GM23248 (cell line): ENCODE results near the gene NHSL1. TPM values are rescaled to one million over a fixed set of nuclear protein-coding genes. Genes with fewer than 3 reads are reported as not detected.
A peak's percentile ranks its signal among the peaks of the same experiment; 100 is the strongest.

Experiments
- DNase-seq: peaks from one replicate; pipeline ENCODE4 v3.0.0-alpha.2; 2015
- H2AFZ ChIP-seq: fragments of 200-600 bp; sonication (generic); 2 replicates; pipeline ENCODE4 v1.6.1; 2016; ENCODE audit warnings: antibody characterized with exemption
- H3F3A ChIP-seq: fragments of 200-600 bp; sonication (generic); 2 replicates; pipeline ENCODE4 v1.6.1; 2016; ENCODE audit warnings: mild to moderate bottlenecking, antibody characterized with exemption, mixed run types; ENCODE audit not compliant: insufficient read depth
- H3K27ac ChIP-seq: fragments of 200-600 bp; sonication (generic); 2 replicates; pipeline ENCODE4 v1.5.1; 2016; ENCODE audit warnings: mild to moderate bottlenecking
- H3K27me3 ChIP-seq: fragments of 200-600 bp; sonication (generic); replicated peaks from 2 replicates; pipeline ENCODE4 v1.6.1; 2016; ENCODE audit warnings: mild to moderate bottlenecking; ENCODE audit not compliant: insufficient read depth
- H3K36me3 ChIP-seq: fragments of 200-600 bp; sonication (generic); 2 replicates; pipeline ENCODE4 v1.6.1; 2016; ENCODE audit warnings: low read depth, mild to moderate bottlenecking
- H3K4me1 ChIP-seq: fragments of 200-600 bp; sonication (generic); 2 replicates; pipeline ENCODE4 v1.6.1; 2016; ENCODE audit warnings: mild to moderate bottlenecking; ENCODE audit not compliant: insufficient read depth
- H3K4me2 ChIP-seq: fragments of 200-600 bp; sonication (generic); one replicate; pipeline ENCODE4 v1.6.1; 2016; ENCODE audit warnings: mild to moderate bottlenecking; ENCODE audit not compliant: unreplicated experiment
- H3K4me3 ChIP-seq: fragments of 200-600 bp; sonication (generic); 2 replicates; pipeline ENCODE4 v1.5.1; 2016; ENCODE audit warnings: mild to moderate bottlenecking
- H3K79me2 ChIP-seq: fragments of 200-600 bp; sonication (generic); 2 replicates; pipeline ENCODE4 v1.6.1; 2016; ENCODE audit warnings: mild to moderate bottlenecking; ENCODE audit not compliant: insufficient read depth
- H3K9ac ChIP-seq: fragments of 200-600 bp; sonication (generic); 2 replicates; pipeline ENCODE4 v1.6.1; 2016; ENCODE audit warnings: mild to moderate bottlenecking
- H3K9me2 ChIP-seq: fragments of 200-600 bp; sonication (generic); 2 replicates; pipeline ENCODE4 v1.6.1; 2016; ENCODE audit warnings: mixed run types, mild to moderate bottlenecking, moderate library complexity; ENCODE audit not compliant: insufficient read depth
- H3K9me3 ChIP-seq: fragments of 200-600 bp; sonication (generic); one replicate; pipeline ENCODE4 v1.6.1; 2017; ENCODE audit warnings: low read depth
- H4K20me1 ChIP-seq: fragments of 200-600 bp; sonication (generic); 2 replicates; pipeline ENCODE4 v1.6.0; 2016; ENCODE audit not compliant: insufficient read depth
- EZH2 ChIP-seq: fragments of 200-600 bp; sonication (generic); IDR thresholded peaks from 2 replicates; pipeline ENCODE4 v1.6.1; 2018; ENCODE audit warnings: antibody characterized with exemption, mild to moderate bottlenecking; ENCODE audit not compliant: insufficient read depth, poor library complexity, severe bottlenecking
- EZH2phosphoT487 ChIP-seq: fragments of 200-600 bp; sonication (generic); IDR thresholded peaks from 2 replicates; pipeline ENCODE4 v1.6.1; 2018; ENCODE audit warnings: antibody characterized with exemption, moderate library complexity, mild to moderate bottlenecking, low read depth; ENCODE audit not compliant: insufficient read depth
- WGBS, 2 experiments: methylation state at CpG; one replicate each; pipeline ENCODE4 v1.1.6; 2015 to 2017; ENCODE audit warnings: low lambda C conversion rate in 2 of 2, low coverage in 1 of 2; ENCODE audit errors: missing lambda C conversion rate in 2 of 2; 5-methylcytosine and 5-hydroxymethylcytosine counted together
- in situ Hi-C: fragments of 300-500 bp; cut with MboI; formaldehyde crosslinking; loops from 2 replicates; pipeline ENCODE4 v1.15.0; 2020
- polyA plus RNA-seq: library from polyadenylated mRNA; unstranded; fragments of >200 nt; fragmentation: Nextera tagmentation; extraction: Ambion mirVana; gene quantifications from 2 replicates; pipeline ENCODE4 v1.2.1, GENCODE V29; 2016
- total RNA-seq: library from RNA; depleted of rRNA; stranded (reverse); fragments of >200 nt; shearing (Covaris generic); gene quantifications from 2 replicates; pipeline ENCODE4 v1.2.3, GENCODE V29; 2014

The NHSL1 gene
- total and polyA plus RNA-seq, 2 experiments from 2014 or later = 3.3 to 9.4 TPM

DNA sequence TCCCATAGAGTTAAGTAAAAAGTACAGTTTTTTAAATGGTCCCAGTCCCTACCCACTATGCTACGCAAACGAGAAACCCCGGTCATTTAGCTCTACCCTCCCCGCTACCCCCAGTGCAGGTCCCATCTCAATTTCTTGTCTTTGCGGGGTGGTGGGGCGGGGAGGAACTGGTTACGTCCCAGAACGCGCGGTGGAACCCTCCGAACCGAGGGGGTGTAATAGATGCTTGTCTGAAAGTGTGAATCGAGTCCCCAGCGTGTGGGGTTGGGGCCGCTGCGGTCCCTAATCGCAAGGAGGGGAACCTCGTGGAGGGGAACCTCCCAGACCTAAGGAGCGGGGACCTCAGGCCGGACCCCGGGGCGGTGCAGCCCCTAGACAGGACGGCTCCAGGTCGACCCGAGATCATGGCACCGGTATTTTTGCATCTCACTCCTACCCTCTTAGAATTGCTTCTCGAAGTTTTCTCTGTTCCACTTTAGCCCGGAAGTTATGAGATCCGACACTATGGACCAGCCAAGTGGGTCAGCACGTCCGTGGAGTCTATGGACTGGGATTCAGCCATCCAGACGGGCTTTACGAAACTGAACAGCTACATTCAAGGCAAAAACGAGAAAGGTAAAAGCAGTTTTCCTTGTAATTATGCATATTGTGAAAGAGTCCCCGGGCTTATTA is 94.5 kb downstream of the NHSL1 start:
- DNase-seq = peak; percentile 51
- H2AFZ ChIP-seq = peak overlapping the region; percentile 96
- peak overlapping the region; percentile 90 for H3K4me3 ChIP-seq
- no peaks in the 10 kb centered on the region for H3K79me2 ChIP-seq
- WGBS, 2 experiments = 4% methylated on average over 31 to 34 of the region's 35 CpGs
- H4K20me1 ChIP-seq = no peaks in the 10 kb centered on the region
- no peaks in the 10 kb centered on the region for H3K27me3 ChIP-seq
- TF ChIP-seq EZH2 = no peak
- TF ChIP-seq EZH2phosphoT487 = no peak
- no peaks in the 10 kb centered on the region for H3K9me3 ChIP-seq
- in situ Hi-C loops = loop anchor here (10.0 kb wide), 1 partner anchor 290 kb away; no protein-coding TSS in a partner anchor
- H3K27ac ChIP-seq = peak overlapping the region; percentile 34
- peaks cover 7% of the 10 kb centered on the region; the same call in 1 of the 2 replicates for H3F3A ChIP-seq
- peaks cover 8% of the 10 kb centered on the region; the same call in 1 of the 2 replicates for H3K36me3 ChIP-seq
- peak overlapping the region; percentile 92 for H3K4me2 ChIP-seq
- no peaks in the 10 kb centered on the region for H3K9me2 ChIP-seq
- H3K9ac ChIP-seq = peak overlapping the region; percentile 82
- H3K4me1 ChIP-seq = peaks cover 8% of the 10 kb centered on the region

GRCh38 chr6:138403801-138404665 is 95.3 kb downstream of the NHSL1 start, which contains the start of gene HEBP2:
HEBP2 (plus strand) TSS chr6:138404223; CDS start chr6:138404496, 273 bp downstream.
- H3K9me3 ChIP-seq = no peaks in the 10 kb centered on the region
- peaks cover 8% of the 10 kb centered on the region; the same call in 1 of the 2 replicates for H3K36me3 ChIP-seq
- no peaks in the 10 kb centered on the region for H3K9me2 ChIP-seq
- H3K4me3 ChIP-seq = peak within 1 kb of the TSS; percentile 90
- H3K79me2 ChIP-seq = no peaks in the 10 kb centered on the region
- H3K27ac ChIP-seq = peak within 1 kb of the TSS; percentile 34
- peak within 1 kb of the TSS; percentile 92 for H3K4me2 ChIP-seq
- no peak for TF ChIP-seq EZH2phosphoT487
- TF ChIP-seq EZH2 = no peak
- H3F3A ChIP-seq = no peaks in the 10 kb centered on the region
- peak; percentile 88 for DNase-seq
- H3K9ac ChIP-seq = peak within 1 kb of the TSS; percentile 82
- WGBS, 2 experiments = 0 to 3% methylated on average over 34 to 60 of the region's 92 CpGs
- in situ Hi-C loops = loop anchor here (10.0 kb wide), 1 partner anchor 289 kb away; no protein-coding TSS in a partner anchor
- H4K20me1 ChIP-seq = no peaks in the 10 kb centered on the region
- H3K4me1 ChIP-seq = 0 out of 2 replicates have a peak, but pooled peaks cover 3% of the 10 kb centered on the region
- no peaks in the 10 kb centered on the region for H3K27me3 ChIP-seq
- peak within 1 kb of the TSS; percentile 96 for H2AFZ ChIP-seq

DNA sequence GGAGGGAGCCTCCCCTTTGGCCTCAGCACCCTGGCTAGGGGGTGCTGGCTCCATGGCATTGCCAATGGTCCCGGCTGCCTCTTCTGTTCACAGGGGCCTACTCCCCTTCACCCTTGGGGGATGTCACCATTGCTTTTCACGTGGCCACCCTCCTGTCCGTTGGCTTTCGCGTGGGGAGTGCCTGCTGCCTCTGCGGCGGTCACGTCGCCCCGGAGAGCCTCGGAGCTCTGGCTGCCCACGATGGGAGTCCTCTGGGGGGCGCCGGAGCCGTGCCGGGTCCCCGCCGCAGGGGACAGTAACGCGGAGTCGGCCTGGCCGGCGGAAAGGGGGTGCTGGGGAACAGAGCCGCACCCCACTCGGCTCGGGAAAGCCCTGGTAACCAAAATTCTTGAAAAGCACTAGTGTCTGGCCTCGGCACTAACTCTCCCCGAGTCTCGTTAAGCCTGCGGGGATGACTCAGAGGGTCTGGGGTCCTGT is 95.9 kb downstream of the NHSL1 start:
- in situ Hi-C loops = loop anchor here (10.0 kb wide), 1 partner anchor 289 kb away; no protein-coding TSS in a partner anchor
- WGBS, 2 experiments = 2% methylated on average over 30 of the region's 30 CpGs
- DNase-seq = peak; percentile 43

DNA sequence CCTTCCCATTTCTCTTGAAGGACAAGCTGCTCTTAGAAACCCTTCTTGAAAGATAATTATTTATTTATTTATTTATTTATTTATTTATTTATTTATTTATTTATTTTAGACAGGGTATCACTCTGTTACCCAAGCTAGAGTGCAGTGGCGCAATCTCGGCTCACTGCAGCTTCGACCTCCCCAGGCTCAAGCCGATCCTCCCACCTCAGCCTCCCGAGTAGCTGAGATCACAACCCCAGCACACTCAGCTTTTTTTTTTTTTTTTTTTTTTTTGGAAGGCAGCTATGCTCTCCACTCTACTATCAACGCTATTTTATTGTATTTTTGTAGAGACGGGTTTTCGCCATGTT is 96.5 kb downstream of the NHSL1 start:
- TF ChIP-seq EZH2 = no peak
- TF ChIP-seq EZH2phosphoT487 = no peak
- H3K4me1 ChIP-seq = 0 out of 2 replicates have a peak, but pooled peaks cover 3% of the 10 kb centered on the region
- H3K4me2 ChIP-seq = peak overlapping the region; percentile 92
- no peak for DNase-seq
- no peaks in the 10 kb centered on the region for H3K9me2 ChIP-seq
- peak overlapping the region; percentile 96 for H2AFZ ChIP-seq
- H3F3A ChIP-seq = no peaks in the 10 kb centered on the region
- peak overlapping the region; percentile 90 for H3K4me3 ChIP-seq
- peaks cover 8% of the 10 kb centered on the region; the same call in 1 of the 2 replicates for H3K36me3 ChIP-seq
- no peaks in the 10 kb centered on the region for H3K9me3 ChIP-seq
- no peak overlapping the region for H3K27ac ChIP-seq
- no peaks in the 10 kb centered on the region for H3K27me3 ChIP-seq
- H3K9ac ChIP-seq = peak overlapping the region; percentile 82
- H4K20me1 ChIP-seq = no peaks in the 10 kb centered on the region
- H3K79me2 ChIP-seq = no peaks in the 10 kb centered on the region
- 85 to 87% methylated on average over 8 of the region's 8 CpGs for WGBS, 2 experiments
- in situ Hi-C loops = loop anchor here (10.0 kb wide), 1 partner anchor 288 kb away; no protein-coding TSS in a partner anchor

More for the DNA sequence above, 95.9 kb downstream of the NHSL1 start:
- Histone ChIP-seq H3K4me1 (0 out of 2 replicates have a peak, but pooled peaks cover 3% of the 10 kb centered on the region), H3K4me2 (peak overlapping the region; percentile 92), H3K79me2 (no peaks in the 10 kb centered on the region), H3K9me3 (no peaks in the 10 kb centered on the region), H3K36me3 (peaks cover 8% of the 10 kb centered on the region; the same call in 1 of the 2 replicates), H4K20me1 (no peaks in the 10 kb centered on the region), H3K4me3 (peak overlapping the region; percentile 90), H3K9me2 (no peaks in the 10 kb centered on the region), H3K27ac (no peak overlapping the region), H2AFZ (peak overlapping the region; percentile 96), H3K27me3 (no peaks in the 10 kb centered on the region), H3K9ac (peak overlapping the region; percentile 82), H3F3A (no peaks in the 10 kb centered on the region)
- TF ChIP-seq EZH2 (no peak), EZH2phosphoT487 (no peak)
